ENCODE results near the gene ALDH8A1.

Gene ALDH8A1

GRCh38 chr6:134868812-134869211 is 81.1 kb downstream of the ALDH8A1 start:
- no peak for DNase-seq
